Activated naive CD4-positive, alpha-beta T cell treated with Interleukin-2 at 50 U/mL for 16 hours (primary cell): ENCODE results near the gene FBLN2.

Source experiments
- DNase-seq: peaks from one replicate; pipeline ENCODE4 v3.0.0-alpha.2; 2020

FBLN2 gene

GRCh38 chr3:13671482-13672233 is 122.7 kb downstream of the FBLN2 start:
- DNase-seq, result no peak

DNA sequence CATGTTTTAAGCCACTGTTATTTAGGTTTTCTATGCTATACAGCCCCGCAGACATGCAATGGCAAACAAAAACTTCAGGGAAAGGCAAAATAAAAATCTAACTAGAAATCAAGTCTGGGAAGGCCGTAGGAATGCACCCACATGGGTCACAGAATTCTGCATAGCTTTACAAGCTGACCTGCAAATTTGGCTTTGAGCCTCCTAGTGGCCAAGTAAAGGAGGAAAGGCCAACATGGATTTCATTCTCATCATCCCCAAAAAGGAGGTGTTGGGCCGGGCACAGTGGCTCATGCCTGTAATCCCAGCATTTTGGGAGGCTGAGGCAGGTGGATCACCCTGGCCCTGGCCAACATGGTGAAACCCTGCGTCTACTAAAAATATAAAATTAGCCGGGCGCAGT is 124.3 kb downstream of the FBLN2 start:
- no peak for DNase-seq

- no peak for DNase-seq
Observed at GRCh38 chr3:13674538-13675185, 125.7 kb downstream of the FBLN2 start.

- DNase-seq, result no peak
Observed at GRCh38 chr3:13676356-13677017, 127.6 kb downstream of the FBLN2 start.

- no peak for DNase-seq
Observed at GRCh38 chr3:13677272-13677671, 128.3 kb downstream of the FBLN2 start.

- DNase-seq, result no peak
Observed at GRCh38 chr3:13681931-13682330, 133.0 kb downstream of the FBLN2 start.

DNA sequence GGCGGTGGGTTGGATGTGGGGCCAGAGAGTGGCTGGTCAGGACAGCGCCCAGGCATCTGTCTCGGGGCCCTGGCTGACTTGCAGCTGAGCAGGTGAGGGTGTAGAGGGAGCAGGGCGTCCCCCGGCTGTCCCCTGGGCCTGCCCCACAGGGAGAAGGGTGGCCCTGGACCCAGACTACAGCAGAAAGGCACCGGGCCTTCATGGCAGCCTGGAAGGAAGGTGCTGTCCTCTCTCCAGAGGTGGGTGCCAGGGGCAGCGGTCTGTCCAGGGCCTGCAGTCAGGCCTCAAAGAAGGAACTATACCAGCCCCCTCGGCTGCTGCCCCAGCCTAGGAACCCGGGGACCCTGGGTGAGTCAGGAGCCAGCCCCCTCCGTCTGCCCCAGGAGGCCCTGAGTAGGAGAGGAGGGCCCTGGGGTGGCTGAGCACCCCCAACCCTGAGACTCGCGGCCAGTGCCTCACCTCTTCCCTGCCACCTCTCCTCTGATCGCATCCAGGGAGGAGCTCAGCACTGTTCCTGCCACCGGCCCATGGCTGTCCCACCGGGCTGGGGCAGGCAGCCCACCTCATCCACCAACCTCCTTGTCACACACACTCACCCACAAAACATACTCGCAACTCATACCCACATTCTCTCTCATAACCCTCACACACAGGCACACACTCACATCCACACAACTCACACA is 133.5 kb downstream of the FBLN2 start:
- DNase-seq, result no peak

DNA sequence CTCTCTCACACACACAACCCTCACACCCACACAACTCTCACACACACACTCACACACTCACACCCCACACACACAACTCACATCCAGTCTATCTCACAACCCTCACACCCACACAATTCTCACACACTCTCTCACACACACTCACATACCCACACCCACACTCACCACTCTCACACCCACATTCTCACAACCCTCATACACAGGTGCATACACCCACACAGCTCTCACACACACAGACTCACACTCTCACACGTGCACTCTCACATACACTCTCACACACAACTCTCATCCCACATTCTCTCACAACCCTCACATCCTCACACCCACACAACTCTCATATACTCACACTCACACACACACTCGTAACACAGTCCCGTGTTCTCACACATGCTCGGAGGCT is 134.4 kb downstream of the FBLN2 start:
- no peak for DNase-seq

DNA sequence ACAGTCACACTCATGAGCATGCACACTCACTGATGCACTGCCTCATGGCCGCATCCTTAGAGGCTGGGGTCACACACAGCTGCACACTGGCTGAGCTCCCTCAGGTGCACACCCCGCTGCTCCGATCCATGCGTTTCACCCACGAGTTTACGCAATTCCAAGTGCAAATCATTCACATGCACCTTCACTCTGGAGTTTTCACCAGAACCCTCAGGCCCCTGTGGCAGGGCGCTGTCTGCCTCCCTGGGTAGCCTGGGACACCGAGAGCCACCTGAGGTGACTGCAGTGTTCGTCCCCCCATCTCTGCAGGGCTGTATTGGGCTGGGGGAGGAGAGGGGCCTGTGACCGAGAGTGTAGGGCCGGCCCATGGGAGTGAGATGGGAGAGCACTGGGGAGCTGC is 134.8 kb downstream of the FBLN2 start:
- DNase-seq, result no peak

GRCh38 chr3:13684350-13684749 is 135.4 kb downstream of the FBLN2 start:
- no peak for DNase-seq

GRCh38 chr3:13684854-13685253 is 135.9 kb downstream of the FBLN2 start:
- DNase-seq, result no peak

GRCh38 chr3:13685721-13686120 is 136.8 kb downstream of the FBLN2 start:
- DNase-seq, result no peak

GRCh38 chr3:13686367-13687160 is 137.6 kb downstream of the FBLN2 start:
- no peak for DNase-seq

DNA sequence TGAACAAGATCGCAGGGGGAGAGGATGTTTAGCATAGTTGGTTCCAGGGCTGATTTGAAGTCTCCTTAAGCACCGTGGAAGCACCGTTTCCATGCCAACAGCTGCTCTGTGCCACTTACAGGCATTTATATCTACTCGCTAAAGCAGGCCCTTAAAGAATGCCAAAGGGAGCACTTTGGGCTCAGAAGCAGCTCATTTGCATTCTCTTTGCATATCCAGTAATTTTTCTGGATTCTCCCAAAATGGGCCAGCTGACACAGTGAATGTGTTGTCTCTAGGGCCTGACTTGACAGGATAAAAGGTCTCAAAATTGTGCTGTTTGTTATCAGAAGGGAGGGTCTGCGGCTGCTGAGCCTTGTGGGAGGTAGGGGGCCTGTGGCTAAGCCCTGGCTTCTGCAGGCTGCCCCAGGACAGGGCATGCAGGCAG is 138.6 kb downstream of the FBLN2 start:
- DNase-seq, result no peak
